Psoas muscle (tissue), 8 donors: ENCODE results near the gene CMBL. TPM values are rescaled to one million over a fixed set of nuclear protein-coding genes. Genes with fewer than 3 reads are reported as not detected.
A peak's percentile ranks its signal among the peaks of the same experiment; 100 is the strongest.

Source experiments
- ATAC-seq, 4 donors: fragments of 200-7000 bp; cut with Tn5 transposase; one replicate each; pipeline ENCODE4 v1.9.1; 2020; ENCODE audit warnings: moderate library complexity in 3 of 4, mild to moderate bottlenecking in 2 of 4
- DNase-seq, 2 donors: peaks; one replicate each; pipeline ENCODE4 v3.0.0-alpha.2; 2020
- H3K27ac ChIP-seq: fragments of 200-600 bp; one replicate; pipeline ENCODE4 v1.8.0; 2022
- H3K27me3 ChIP-seq, 3 donors: fragments of 200-600 bp in 1 of 3; one replicate each; pipeline versions ENCODE4 v1.6.1 to v1.8.0; 2013 to 2022; ENCODE audit warnings: low read length in 2 of 3, mild to moderate bottlenecking in 2 of 3, moderate library complexity in 1 of 3; ENCODE audit not compliant: insufficient read depth in 3 of 3
- H3K36me3 ChIP-seq, 2 donors: fragments of 200-600 bp in 1 of 2; one replicate each; pipeline versions ENCODE4 v1.6.1 to v1.8.0; 2013 to 2022; ENCODE audit warnings: low read depth in 1 of 2, mild to moderate bottlenecking in 1 of 2, moderate library complexity in 1 of 2; ENCODE audit not compliant: insufficient read depth in 1 of 2
- H3K4me1 ChIP-seq: fragments of 200-600 bp; one replicate; pipeline ENCODE4 v1.8.0; 2022
- H3K4me3 ChIP-seq: fragments of 200-600 bp; one replicate; pipeline ENCODE4 v1.8.0; 2022; ENCODE audit warnings: mild to moderate bottlenecking
- H3K9me3 ChIP-seq: fragments of 200-600 bp; one replicate; pipeline ENCODE4 v1.8.0; 2022
- CTCF ChIP-seq: fragments of 200-600 bp; IDR thresholded peaks from one replicate; pipeline ENCODE4 v1.8.0; 2022; ENCODE audit warnings: antibody characterized with exemption
- WGBS, 3 donors: extraction: QIAGEN DNeasy Blood & Tissue Kit; methylation state at CpG; one replicate each; pipeline versions ENCODE4 v1.1.6 to v1.1.7; 2013; 5-methylcytosine and 5-hydroxymethylcytosine counted together
- intact Hi-C, 2 donors: fragments of 100-400 bp; cut with DNase I; formaldehyde crosslinking; loops; one replicate each; pipeline versions ENCODE4 v1.11.0 to v1.14.2; 2022
- polyA plus RNA-seq, 3 donors: library from polyadenylated mRNA; stranded (reverse); fragments of 200-250 nt; gene quantifications; one replicate each; pipeline ENCODE4 v1.2.3, GENCODE V29; 2013
- total RNA-seq, 4 donors: library from RNA; stranded (reverse); fragmentation: NEBNext Ultra II Directional in 2 of 4; extraction: Animal tissue kit (Norgen Biotek cat#: 25700) in 2 of 4; gene quantifications; one replicate each; pipeline versions ENCODE4 v1.2.1 to v1.2.4, GENCODE V29; 2021 to 2023
- donor health status: healthy with polysubstance abuse.
- donor health status: DM: no; HTN: no; CAD: no; lungs with moderate emphysema.
- donor health status: Bipolar disorder and iron deficiency.
- donor health status: healthy.
- donor health status: DM: yes; HTN: yes; CAD: no.
- donor health status: DM: no; HTN: no; CAD: no.
- donor health status: DM: no; HTN: no; CAD: no.
- donor health status: DM: yes; HTN: yes; CAD: no.

CMBL gene
- total and polyA plus RNA-seq, 7 donors = 9.4 to 243 (median 55.7) TPM

DNA sequence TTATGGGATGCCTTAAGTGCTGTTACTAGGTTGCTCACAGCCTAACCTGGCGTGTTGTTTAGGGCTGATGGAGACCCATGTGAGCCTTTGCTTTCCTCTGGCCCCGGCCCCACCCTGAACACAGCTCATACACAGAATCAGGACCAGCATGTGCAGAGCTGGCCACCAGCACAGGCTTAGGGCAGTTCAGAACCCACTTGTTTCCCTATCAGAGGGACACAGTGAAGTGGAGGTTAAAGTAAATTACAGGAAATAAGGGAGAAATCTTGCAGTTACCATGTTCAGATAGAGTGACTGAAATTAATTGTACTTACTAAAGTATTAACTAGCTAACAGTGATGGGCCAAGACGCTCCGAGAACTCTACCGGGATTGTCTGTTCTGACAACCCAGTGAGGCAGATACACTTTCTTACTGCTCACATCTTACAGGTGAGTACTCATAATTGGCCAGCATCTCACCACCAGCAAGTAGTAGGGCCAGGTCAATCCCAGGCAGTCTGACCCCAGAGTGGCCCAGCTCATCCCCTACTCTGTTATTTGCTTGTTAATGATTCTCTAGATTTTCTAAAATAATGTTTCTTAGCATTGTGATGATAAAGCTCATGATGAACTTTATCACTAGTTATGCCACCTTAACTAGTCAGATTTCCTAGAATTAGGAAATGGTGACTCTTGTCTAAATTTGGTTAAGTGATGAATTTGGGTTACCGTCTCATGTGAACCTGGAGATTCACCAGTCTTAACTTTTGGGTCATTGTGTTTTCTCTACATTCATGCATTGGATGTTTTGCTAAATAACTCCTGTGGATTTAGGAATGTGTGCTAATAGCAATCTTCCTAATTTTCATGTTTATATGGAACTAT, 42.2 kb downstream of the CMBL start:
- peak in 3 of 4 donors; percentile 17 to 21 (median 18) for ATAC-seq

DNA sequence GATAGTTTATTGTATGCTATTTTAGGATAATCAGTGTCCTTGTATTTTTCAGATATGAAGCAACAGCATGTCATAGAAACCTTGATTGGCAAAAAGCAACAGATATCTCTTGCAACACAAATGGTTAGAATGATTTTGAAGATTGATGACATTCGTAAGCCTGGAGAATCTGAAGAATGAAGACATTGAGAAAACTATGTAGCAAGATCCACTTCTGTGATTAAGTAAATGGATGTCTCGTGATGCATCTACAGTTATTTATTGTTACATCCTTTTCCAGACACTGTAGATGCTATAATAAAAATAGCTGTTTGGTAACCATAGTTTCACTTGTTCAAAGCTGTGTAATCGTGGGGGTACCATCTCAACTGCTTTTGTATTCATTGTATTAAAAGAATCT, 43.1 kb downstream of the CMBL start:
- Histone ChIP-seq H3K4me1 (peaks cover 8% of the 10 kb centered on the region), H3K9me3 (no peaks in the 10 kb centered on the region), H3K27me3 (no peaks in the 10 kb centered on the region), H3K4me3 (no peak overlapping the region), H3K36me3 (peaks cover 10 to 63% of the 10 kb centered on the region in 2 donors), H3K27ac (peak overlapping the region; percentile 26)
- ATAC-seq (peak in 3 of 4 donors; percentile 49 to 76 (median 64)), DNase-seq (no peak)
- TF ChIP-seq CTCF = no peak
- 37 to 69% (median 43%) methylated on average over 3 of the region's 3 CpGs for WGBS, 3 donors
- intact Hi-C loops = no loop called here

More for the DNA sequence above, 42.2 kb downstream of the CMBL start:
- peak overlapping the region; percentile 25 for H3K27ac ChIP-seq
- WGBS, 3 donors = 59 to 68% (median 60%) methylated on average over 6 of the region's 6 CpGs
- H3K4me3 ChIP-seq = no peak overlapping the region
- no peaks in the 10 kb centered on the region for H3K27me3 ChIP-seq
- DNase-seq = no peak
- H3K4me1 ChIP-seq = peaks cover 8% of the 10 kb centered on the region
- TF ChIP-seq CTCF = no peak
- intact Hi-C loops = no loop called here
- no peaks in the 10 kb centered on the region for H3K9me3 ChIP-seq
- H3K36me3 ChIP-seq = peaks cover 10 to 54% of the 10 kb centered on the region in 2 donors

DNA sequence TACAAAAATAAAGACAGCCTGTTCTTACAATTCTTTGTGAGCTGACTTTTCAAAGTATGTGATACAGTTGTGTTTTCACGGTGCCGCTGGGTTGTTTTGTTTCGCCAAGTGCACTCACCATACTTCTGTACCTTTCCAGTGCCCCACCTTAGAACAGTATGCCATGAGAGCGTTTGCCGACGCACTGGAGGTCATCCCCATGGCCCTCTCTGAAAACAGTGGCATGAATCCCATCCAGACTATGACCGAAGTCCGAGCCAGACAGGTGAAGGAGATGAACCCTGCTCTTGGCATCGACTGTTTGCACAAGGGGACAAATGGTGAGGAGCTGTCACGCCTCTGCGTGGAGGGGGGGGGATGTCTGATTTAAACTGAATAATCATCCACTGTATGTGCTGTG, 44.7 kb downstream of the CMBL start:
- peaks cover 16 to 79% of the 10 kb centered on the region in 2 donors for H3K36me3 ChIP-seq
- no peaks in the 10 kb centered on the region for H3K27me3 ChIP-seq
- H3K4me1 ChIP-seq = peaks cover 8% of the 10 kb centered on the region
- 78 to 86% (median 81%) methylated on average over 11 of the region's 11 CpGs for WGBS, 3 donors
- no peak overlapping the region for H3K27ac ChIP-seq
- intact Hi-C loops = no loop called here
- TF ChIP-seq CTCF = no peak
- no peak overlapping the region for H3K4me3 ChIP-seq
- no peak for DNase-seq
- ATAC-seq = no peak
- H3K9me3 ChIP-seq = no peaks in the 10 kb centered on the region

DNA sequence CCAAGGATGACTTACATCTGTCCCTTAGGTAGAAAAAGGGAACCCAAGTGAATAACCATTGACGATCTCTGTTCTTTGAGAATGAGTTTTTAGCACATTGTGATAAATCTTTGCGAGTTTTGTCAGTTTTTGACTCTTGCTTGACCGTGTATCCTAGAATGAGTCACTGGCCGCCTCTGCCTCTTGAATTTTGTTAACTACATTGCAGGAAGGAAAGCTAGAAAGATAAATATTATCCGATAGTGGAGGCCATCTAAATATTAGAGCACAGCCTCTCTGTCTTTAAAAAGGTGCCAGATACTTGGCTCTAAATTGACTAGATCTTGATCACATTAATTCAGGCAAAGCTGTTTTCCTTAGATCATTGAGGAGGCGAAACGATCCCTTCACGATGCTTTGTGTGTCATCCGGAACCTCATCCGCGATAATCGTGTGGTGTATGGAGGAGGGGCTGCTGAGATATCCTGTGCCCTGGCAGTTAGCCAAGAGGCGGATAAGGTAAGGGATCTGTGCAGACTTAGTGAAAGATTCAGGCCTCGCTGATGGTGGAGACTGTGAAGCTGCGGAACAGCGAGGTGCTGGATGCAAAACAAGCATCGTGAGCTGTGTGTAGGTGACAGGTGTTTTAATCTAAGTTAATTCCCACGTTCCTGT, 45.5 kb downstream of the CMBL start:
- ATAC-seq (peak in 1 of 4 donors; percentile 23), DNase-seq (no peak)
- Histone ChIP-seq H3K9me3 (no peaks in the 10 kb centered on the region), H3K27ac (peak overlapping the region; percentile 12), H3K27me3 (no peaks in the 10 kb centered on the region), H3K4me1 (peaks cover 6% of the 10 kb centered on the region), H3K36me3 (peaks cover 19 to 86% of the 10 kb centered on the region in 2 donors), H3K4me3 (no peak overlapping the region)
- TF ChIP-seq CTCF = no peak
- intact Hi-C loops = no loop called here
- WGBS, 3 donors = 49 to 66% (median 49%) methylated on average over 18 of the region's 18 CpGs
